HUES6 (cell line): ENCODE data around the gene ERI3.

Experiments used
- H3K27ac ChIP-seq: 2 replicates; pipeline ENCODE4 v1.7.0; 2013; ENCODE audit warnings: low read depth, mild to moderate bottlenecking, low read length, inconsistent platforms
- H3K27me3 ChIP-seq: 2 replicates; pipeline ENCODE4 v1.6.1; 2013; ENCODE audit warnings: low read length; ENCODE audit not compliant: control insufficient read depth, insufficient read depth
- H3K36me3 ChIP-seq: 2 replicates; pipeline ENCODE4 v1.6.1; 2013; ENCODE audit warnings: low read length; ENCODE audit not compliant: control insufficient read depth, insufficient read depth
- H3K4me1 ChIP-seq: 2 replicates; pipeline ENCODE4 v1.6.1; 2013; ENCODE audit warnings: low read length; ENCODE audit not compliant: control insufficient read depth, insufficient read depth
- H3K4me3 ChIP-seq: 2 replicates; pipeline ENCODE4 v1.5.1; 2013; ENCODE audit warnings: low read depth, low read length
- H3K9ac ChIP-seq: one replicate; pipeline ENCODE4 v1.6.1; 2013; ENCODE audit warnings: mild to moderate bottlenecking, low read length
- H3K9me3 ChIP-seq: 2 replicates; pipeline ENCODE4 v1.6.1; 2013; ENCODE audit warnings: low read depth, low read length; ENCODE audit not compliant: control insufficient read depth, insufficient read depth

ERI3 gene

GRCh38 chr1:44354840-44355581 is at the start of gene ERI3:
TSS of gene ERI3 (minus strand) at chr1:44355257. CDS start at chr1:44355026, 231 bp downstream.
- Histone ChIP-seq H3K27me3 (no peaks in the 10 kb centered on the region), H3K27ac (peak within 1 kb of the TSS; percentile 79), H3K9ac (peak within 1 kb of the TSS; percentile 68), H3K9me3 (no peaks in the 10 kb centered on the region), H3K4me1 (peaks cover 25% of the 10 kb centered on the region), H3K4me3 (peak within 1 kb of the TSS; percentile 86), H3K36me3 (0 out of 2 replicates have a peak, but pooled peaks cover 5% of the 10 kb centered on the region)

GRCh38 chr1:44401256-44402228 is 46.5 kb upstream of the ERI3 start:
- no peak overlapping the region for H3K9ac ChIP-seq
- H3K27me3 ChIP-seq: peaks cover 29% of the 10 kb centered on the region
- no peak overlapping the region for H3K27ac ChIP-seq
- H3K36me3 ChIP-seq: no peaks in the 10 kb centered on the region
- H3K4me1 ChIP-seq: peaks cover 4% of the 10 kb centered on the region; the same call in 1 of the 2 replicates
- no peak overlapping the region for H3K4me3 ChIP-seq
- H3K9me3 ChIP-seq: no peaks in the 10 kb centered on the region

- Histone ChIP-seq H3K4me3 (no peak overlapping the region), H3K27me3 (peaks cover 9% of the 10 kb centered on the region; the same call in 1 of the 2 replicates), H3K9ac (no peak overlapping the region), H3K27ac (no peak overlapping the region), H3K4me1 (peaks cover 4% of the 10 kb centered on the region; the same call in 1 of the 2 replicates), H3K9me3 (no peaks in the 10 kb centered on the region), H3K36me3 (no peaks in the 10 kb centered on the region)
Observed at GRCh38 chr1:44390277-44390676, 35.2 kb upstream of the ERI3 start.

GRCh38 chr1:44389437-44389836 is 34.4 kb upstream of the ERI3 start:
- H3K27ac ChIP-seq: no peak overlapping the region

GRCh38 chr1:44388551-44388950 is 33.5 kb upstream of the ERI3 start:
- no peak overlapping the region for H3K9ac ChIP-seq
- H3K4me1 ChIP-seq: peaks cover 4% of the 10 kb centered on the region; the same call in 1 of the 2 replicates
- H3K9me3 ChIP-seq: no peaks in the 10 kb centered on the region
- H3K4me3 ChIP-seq: no peak overlapping the region
- H3K27me3 ChIP-seq: peaks cover 9% of the 10 kb centered on the region; the same call in 1 of the 2 replicates
- H3K27ac ChIP-seq: no peak overlapping the region
- H3K36me3 ChIP-seq: no peaks in the 10 kb centered on the region

More at GRCh38 chr1:44389437-44389836, 34.4 kb upstream of the ERI3 start:
- H3K9ac ChIP-seq: no peak overlapping the region
- H3K4me3 ChIP-seq: no peak overlapping the region
- no peaks in the 10 kb centered on the region for H3K36me3 ChIP-seq
- H3K4me1 ChIP-seq: peaks cover 4% of the 10 kb centered on the region; the same call in 1 of the 2 replicates
- H3K27me3 ChIP-seq: peaks cover 9% of the 10 kb centered on the region; the same call in 1 of the 2 replicates
- H3K9me3 ChIP-seq: no peaks in the 10 kb centered on the region

- Histone ChIP-seq H3K9me3 (no peaks in the 10 kb centered on the region), H3K27ac (no peak overlapping the region), H3K27me3 (no peaks in the 10 kb centered on the region), H3K36me3 (no peaks in the 10 kb centered on the region), H3K4me1 (peaks cover 2% of the 10 kb centered on the region; the same call in 1 of the 2 replicates), H3K9ac (no peak overlapping the region), H3K4me3 (no peak overlapping the region)
Observed at GRCh38 chr1:44380666-44381177, 25.7 kb upstream of the ERI3 start.

GRCh38 chr1:44377925-44378784 is 23.1 kb upstream of the ERI3 start:
- no peak overlapping the region for H3K9ac ChIP-seq
- H3K4me1 ChIP-seq: peaks cover 2% of the 10 kb centered on the region; the same call in 1 of the 2 replicates
- no peaks in the 10 kb centered on the region for H3K9me3 ChIP-seq
- no peaks in the 10 kb centered on the region for H3K27me3 ChIP-seq
- H3K4me3 ChIP-seq: no peak overlapping the region
- H3K27ac ChIP-seq: no peak overlapping the region
- H3K36me3 ChIP-seq: no peaks in the 10 kb centered on the region

- H3K27ac ChIP-seq: no peak overlapping the region
- H3K27me3 ChIP-seq: no peaks in the 10 kb centered on the region
- H3K36me3 ChIP-seq: no peaks in the 10 kb centered on the region
- no peak overlapping the region for H3K4me3 ChIP-seq
- H3K4me1 ChIP-seq: peaks cover 2% of the 10 kb centered on the region; the same call in 1 of the 2 replicates
- no peaks in the 10 kb centered on the region for H3K9me3 ChIP-seq
- no peak overlapping the region for H3K9ac ChIP-seq
Observed at GRCh38 chr1:44375547-44375946, 20.5 kb upstream of the ERI3 start.

- H3K27me3 ChIP-seq: peaks cover 12% of the 10 kb centered on the region; the same call in 1 of the 2 replicates
- H3K27ac ChIP-seq: no peak overlapping the region
- H3K9ac ChIP-seq: no peak overlapping the region
- H3K4me3 ChIP-seq: no peak overlapping the region
- H3K9me3 ChIP-seq: no peaks in the 10 kb centered on the region
- peaks cover 12% of the 10 kb centered on the region for H3K4me1 ChIP-seq
- no peaks in the 10 kb centered on the region for H3K36me3 ChIP-seq
Observed at GRCh38 chr1:44371206-44371605, 16.1 kb upstream of the ERI3 start.
